GM12865 (cell line): ENCODE data around the gene ENAH.

Experiments
- DNase-seq: peaks from one replicate; pipeline ENCODE4 v3.0.0; 2010; ENCODE audit warnings: low read depth
- H3K4me3 ChIP-seq: 2 replicates; pipeline ENCODE4 v1.5.1; 2011; ENCODE audit warnings: mild to moderate bottlenecking, low read depth, low read length, control low read depth
- CTCF ChIP-seq: IDR thresholded peaks from 2 replicates; pipeline ENCODE4 v1.5.1; 2011; ENCODE audit warnings: low read length, control low read depth, low read depth, inconsistent platforms; ENCODE audit not compliant: insufficient read depth; ENCODE audit errors: missing control alignments

ENAH gene

GRCh38 chr1:225602590-225603206 is 50.2 kb downstream of the ENAH start:
- TF ChIP-seq CTCF: no peak
- no peak for DNase-seq
- no peak overlapping the region for H3K4me3 ChIP-seq

DNA sequence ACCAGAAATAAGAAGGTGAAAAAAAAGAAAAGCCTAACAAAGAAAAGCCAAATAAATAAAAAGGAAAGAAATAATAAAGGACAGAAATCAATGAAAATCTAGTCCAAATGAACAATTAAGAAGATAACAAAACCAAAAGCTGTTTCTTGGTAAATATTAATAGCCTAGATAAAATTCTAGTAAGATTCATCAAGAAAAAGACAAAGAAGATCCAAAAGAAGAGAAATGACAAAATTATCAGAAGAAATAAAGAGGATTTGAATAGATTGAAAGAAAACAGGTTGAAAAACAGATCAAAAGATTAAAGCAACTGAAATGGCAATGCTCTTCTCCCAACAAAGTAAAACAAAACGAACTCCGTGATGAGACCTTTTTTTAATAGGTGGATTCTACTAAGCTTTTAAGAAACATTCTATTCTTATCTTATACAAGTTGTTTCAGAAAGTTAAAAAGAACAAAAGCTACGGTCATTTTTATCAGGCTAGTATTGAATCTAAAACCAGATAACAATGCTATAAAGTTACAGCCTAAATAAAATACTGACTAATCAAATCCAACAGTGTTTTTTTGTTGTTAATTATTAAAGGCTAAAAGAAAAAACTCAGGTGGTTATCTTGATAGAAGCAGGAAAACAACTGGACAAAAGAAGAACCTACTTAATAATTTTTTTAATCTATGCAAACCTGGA is 50.9 kb downstream of the ENAH start:
- no peak for TF ChIP-seq CTCF
- no peak for DNase-seq
- no peak overlapping the region for H3K4me3 ChIP-seq

DNA sequence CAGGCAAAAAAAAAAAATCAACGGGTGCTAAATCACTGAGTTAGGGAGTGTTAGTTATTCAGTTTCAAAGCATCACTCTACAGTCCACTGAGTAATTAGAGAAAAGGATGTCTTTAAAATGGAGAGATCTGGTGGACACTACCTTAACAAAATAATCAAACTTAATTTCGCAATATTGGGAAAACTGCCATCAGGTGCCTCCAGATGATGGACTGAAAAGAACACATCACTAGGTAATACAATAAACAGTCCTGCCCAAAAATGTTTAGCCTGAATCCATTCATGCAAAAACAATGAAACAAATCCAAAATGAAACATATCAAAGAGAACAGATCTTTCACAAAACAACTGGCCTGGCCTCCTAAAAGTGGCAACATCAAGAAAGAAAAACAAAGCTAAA is 54.1 kb downstream of the ENAH start:
- TF ChIP-seq CTCF: no peak
- H3K4me3 ChIP-seq: no peak overlapping the region
- no peak for DNase-seq

DNA sequence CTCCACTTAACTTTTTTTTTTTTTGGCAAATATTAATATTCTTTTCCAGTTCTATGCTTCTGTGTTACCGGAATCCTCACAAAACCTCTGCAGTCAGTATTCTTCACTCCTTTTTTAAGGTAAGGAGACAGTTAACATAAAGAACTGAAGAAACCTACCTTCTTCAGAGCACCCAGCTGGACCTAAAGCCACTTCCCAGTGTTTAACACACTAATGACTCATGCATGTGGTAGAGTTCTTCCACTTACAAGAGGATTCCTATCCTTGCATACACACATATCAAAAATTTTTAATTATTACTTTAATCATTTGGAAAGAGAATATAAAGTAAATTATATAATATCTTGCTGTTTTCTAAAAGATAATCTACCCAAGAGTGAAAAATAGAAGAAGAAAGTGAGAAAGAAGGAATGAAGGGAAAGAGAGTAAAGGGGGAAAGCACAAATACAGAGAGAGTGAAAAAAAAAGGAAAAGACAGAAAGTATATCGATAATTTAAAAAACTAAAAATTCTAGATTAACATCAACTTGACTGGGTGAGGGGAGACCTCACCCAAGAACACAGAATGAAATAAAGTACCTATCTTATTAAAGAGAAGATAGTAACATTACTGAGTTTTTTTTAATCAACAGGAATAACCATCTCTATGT is 54.9 kb downstream of the ENAH start:
- no peak for DNase-seq
- no peak overlapping the region for H3K4me3 ChIP-seq
- TF ChIP-seq CTCF: no peak

GRCh38 chr1:225596736-225597135 is 56.2 kb downstream of the ENAH start:
- TF ChIP-seq CTCF: no peak
- DNase-seq: no peak
- H3K4me3 ChIP-seq: no peak overlapping the region

DNA sequence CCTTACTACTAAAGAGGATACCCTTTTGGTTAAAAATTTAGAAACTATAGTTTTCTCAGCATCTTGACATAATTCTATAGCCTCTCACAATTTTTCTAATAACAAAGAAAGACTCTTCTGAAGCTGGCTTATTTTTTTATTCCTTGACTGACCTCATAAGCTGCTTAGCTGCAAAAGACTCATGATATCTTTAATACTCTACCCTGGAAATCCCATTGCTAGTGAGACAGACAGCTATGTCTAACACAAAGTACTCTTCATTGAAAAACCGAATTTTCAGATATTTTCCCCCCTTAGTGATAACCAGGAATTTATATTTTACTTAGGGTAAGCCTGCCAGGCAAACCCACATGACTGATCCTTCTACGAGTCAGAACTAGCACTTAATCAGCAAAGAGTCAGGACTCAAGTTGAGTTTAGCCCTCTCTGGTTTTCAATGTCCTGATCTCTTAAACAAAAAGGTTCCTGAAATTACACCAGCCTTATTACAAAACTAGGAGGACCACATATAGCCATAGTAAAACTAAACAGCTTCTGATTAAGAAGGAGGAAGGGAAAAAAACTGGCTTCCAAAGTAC is 56.9 kb downstream of the ENAH start:
- DNase-seq: no peak
- no peak overlapping the region for H3K4me3 ChIP-seq
- TF ChIP-seq CTCF: no peak
